GM19193 (cell line): ENCODE results near the gene TAS2R41.

Experiments used
- POLR2A ChIP-seq: IDR thresholded peaks from 4 replicates; pipeline ENCODE4 v1.6.1; 2011; ENCODE audit not compliant: insufficient read depth, insufficient read length; ENCODE audit errors: extremely low read depth

The TAS2R41 gene

GRCh38 chr7:143484119-143484518 is 6.4 kb downstream of the TAS2R41 start:
- TF ChIP-seq POLR2A = no peak

- no peak for TF ChIP-seq POLR2A
Measured at GRCh38 chr7:143485094-143485493, 7.4 kb downstream of the TAS2R41 start.

GRCh38 chr7:143485500-143485899 is 7.8 kb downstream of the TAS2R41 start:
- no peak for TF ChIP-seq POLR2A

- TF ChIP-seq POLR2A = no peak
Measured at GRCh38 chr7:143487061-143487460, 9.4 kb downstream of the TAS2R41 start.

GRCh38 chr7:143487566-143487965 is 9.9 kb downstream of the TAS2R41 start:
- TF ChIP-seq POLR2A = no peak

GRCh38 chr7:143490717-143491306 is 13.1 kb downstream of the TAS2R41 start:
- no peak for TF ChIP-seq POLR2A

DNA sequence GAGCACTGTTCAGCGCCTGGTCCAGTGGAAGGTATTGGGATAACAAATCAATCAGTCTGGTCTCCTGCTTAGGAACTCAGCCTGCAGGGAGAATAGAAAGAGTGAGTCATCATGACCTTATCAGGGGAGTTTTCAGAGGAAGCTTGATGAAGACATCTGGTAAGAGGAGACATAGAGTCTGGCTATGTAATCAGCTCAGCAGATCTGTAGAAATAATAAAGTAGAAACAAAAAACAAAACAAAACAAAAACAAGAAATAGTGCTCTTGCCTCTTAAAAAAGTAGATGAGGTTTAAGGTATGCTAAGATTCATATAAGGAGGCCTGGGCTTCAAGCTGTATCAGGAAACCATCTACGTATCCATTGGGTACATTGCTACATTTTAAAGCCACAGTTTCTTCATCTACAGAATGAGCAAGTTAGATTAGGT is 14.4 kb downstream of the TAS2R41 start:
- no peak for TF ChIP-seq POLR2A

DNA sequence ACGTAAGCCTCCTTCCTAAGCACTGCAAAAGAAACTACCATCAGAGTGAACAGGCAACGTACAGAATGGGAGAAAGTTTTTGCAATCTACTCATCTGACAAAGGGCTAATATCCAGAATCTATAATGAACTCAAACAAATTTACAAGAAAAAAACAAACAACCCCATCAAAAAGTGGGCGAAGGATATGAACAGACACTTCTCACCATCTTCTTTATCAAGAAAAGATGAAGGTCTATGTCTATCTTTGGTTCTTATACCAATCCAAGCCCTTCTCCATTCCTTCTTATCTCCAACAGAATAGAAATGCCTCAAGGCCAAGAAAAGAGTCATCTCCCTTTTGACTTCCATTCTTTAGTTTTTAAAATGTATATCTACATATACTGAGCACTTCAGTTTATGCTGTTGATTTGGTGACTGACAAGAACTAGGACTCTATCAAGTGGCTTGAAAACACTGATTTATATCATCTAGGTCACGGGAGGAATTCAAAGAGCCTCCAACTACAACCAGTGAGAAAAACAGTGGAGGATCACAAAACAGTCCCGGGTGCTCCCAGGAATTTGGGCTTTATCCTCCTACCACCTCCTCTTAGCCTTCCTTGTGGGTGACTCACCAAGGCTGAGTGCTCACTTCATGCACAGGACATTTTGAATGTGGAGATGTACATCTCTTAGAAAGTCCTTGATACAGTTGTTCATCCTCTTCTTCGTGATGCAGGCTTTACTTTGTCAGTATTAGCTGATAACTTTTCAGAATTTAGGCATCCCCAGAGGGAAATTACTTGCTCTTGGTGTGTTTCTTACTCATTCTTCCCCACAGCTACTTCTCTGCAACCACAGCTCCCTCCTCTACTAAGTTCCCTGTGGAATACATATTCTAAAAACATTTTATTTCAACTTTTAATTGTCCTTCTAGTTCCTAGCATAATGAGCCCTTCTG is 15.4 kb downstream of the TAS2R41 start:
- TF ChIP-seq POLR2A = no peak

GRCh38 chr7:143493751-143494150 is 16.1 kb downstream of the TAS2R41 start:
- no peak for TF ChIP-seq POLR2A

DNA sequence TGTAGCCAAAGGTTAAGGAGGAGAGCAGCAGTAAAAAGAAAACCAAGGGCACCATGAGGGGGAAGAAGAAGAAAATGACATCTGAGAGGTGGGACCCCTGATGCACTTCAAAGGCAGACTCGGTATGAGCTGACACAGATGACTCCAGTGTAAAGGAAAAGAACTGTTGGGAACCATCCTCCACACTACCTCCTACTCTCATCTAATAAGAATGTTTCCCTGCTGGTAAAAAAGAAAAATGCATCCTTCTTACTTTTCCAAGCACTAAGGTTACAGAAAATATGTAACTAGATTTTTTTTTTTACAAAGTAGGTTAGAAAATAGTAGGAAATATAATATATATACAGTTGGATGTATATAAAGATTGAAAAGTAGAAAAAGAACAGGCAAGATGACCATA is 16.9 kb downstream of the TAS2R41 start:
- no peak for TF ChIP-seq POLR2A

GRCh38 chr7:143495851-143496250 is 18.2 kb downstream of the TAS2R41 start:
- no peak for TF ChIP-seq POLR2A

- no peak for TF ChIP-seq POLR2A
Measured at GRCh38 chr7:143496263-143496662, 18.6 kb downstream of the TAS2R41 start.

GRCh38 chr7:143497008-143497795 is 19.5 kb downstream of the TAS2R41 start:
- TF ChIP-seq POLR2A = no peak

- no peak for TF ChIP-seq POLR2A
Measured at GRCh38 chr7:143499246-143499645, 21.6 kb downstream of the TAS2R41 start.

DNA sequence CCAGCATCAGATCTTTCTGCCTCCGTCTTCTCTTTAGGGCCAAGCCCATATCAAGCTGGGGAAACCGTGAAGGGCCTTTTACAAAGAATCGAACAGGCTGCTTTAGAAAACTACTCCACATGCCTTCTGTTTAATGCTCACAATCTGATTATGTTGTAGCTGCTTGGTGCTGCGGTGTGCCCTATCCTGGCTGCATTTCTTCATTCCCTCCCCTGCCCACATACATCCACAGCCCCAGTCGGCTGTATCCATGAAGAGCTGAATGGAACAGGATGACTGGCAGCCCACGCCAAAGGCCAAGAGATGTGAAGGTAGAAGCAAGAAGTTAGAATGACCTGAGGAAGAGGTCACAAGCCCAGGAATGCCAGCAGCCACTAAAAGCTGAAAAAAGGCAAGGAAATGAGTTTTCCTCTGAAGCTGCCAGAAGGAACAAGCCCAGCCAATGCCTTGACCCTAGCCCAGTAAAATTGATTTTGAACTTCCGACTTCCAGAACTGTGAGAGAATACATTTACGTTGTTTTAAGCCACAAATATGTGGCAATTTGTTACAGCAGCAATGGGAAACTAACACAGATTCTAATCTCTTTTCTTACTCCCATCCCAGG is 22.2 kb downstream of the TAS2R41 start:
- TF ChIP-seq POLR2A = no peak

GRCh38 chr7:143503261-143503660 is 25.6 kb downstream of the TAS2R41 start:
- TF ChIP-seq POLR2A = no peak
